WTC11 (cell line): ENCODE measurements around the gene HOXD10. TPM values are rescaled to one million over a fixed set of nuclear protein-coding genes. Genes with fewer than 3 reads are reported as not detected.

ENCODE experiments used
- ATAC-seq: fragments of 200-7000 bp; cut with Tn5 transposase; 2 replicates; pipeline ENCODE4 v1.10.0; 2021; ENCODE audit warnings: mild to moderate bottlenecking, moderate library complexity
- CTCF ChIA-PET: fragments of 300-600 bp; sonication (Branson Sonifier 250); formaldehyde crosslinking; loops from one replicate; lab custom pipeline; 2021; ENCODE audit warnings: antibody characterized with exemption; lab: Charles Lee
- POLR2A ChIA-PET: fragments of 350-600 bp; sonication (Branson Sonifier 250); formaldehyde crosslinking; loops from one replicate; lab custom pipeline; 2021; ENCODE audit warnings: antibody characterized with exemption; lab: Charles Lee
- DNase-seq: peaks from one replicate; pipeline ENCODE4 v3.0.0; 2021; ENCODE audit warnings: low spot score
- H3K27ac Mint-ChIP-seq: 2 replicates; pipeline ENCODE4 v1.8.0; 2021; ENCODE audit warnings: mixed read lengths
- H3K27me3 Mint-ChIP-seq: 2 replicates; pipeline ENCODE4 v1.8.0; 2021; ENCODE audit warnings: low read depth, mild to moderate bottlenecking, moderate library complexity, mixed read lengths
- H3K36me3 Mint-ChIP-seq: 2 replicates; pipeline ENCODE4 v1.8.0; 2021; ENCODE audit warnings: mixed read lengths
- H3K4me1 Mint-ChIP-seq: 2 replicates; pipeline ENCODE4 v1.8.0; 2022; ENCODE audit warnings: mixed read lengths
- H3K4me3 Mint-ChIP-seq: 2 replicates; pipeline ENCODE4 v1.8.0; 2021; ENCODE audit warnings: mild to moderate bottlenecking, moderate library complexity, mixed read lengths
- H3K9me3 Mint-ChIP-seq: 2 replicates; pipeline ENCODE4 v1.8.0; 2021; ENCODE audit warnings: mixed read lengths
- ATF2 ChIP-seq: sonication (generic); formaldehyde crosslinking; IDR thresholded peaks from 2 replicates; pipeline ENCODE4 v1.8.1; 2022; ENCODE audit warnings: low read depth, missing genetic modification reagents, borderline replicate concordance
- ATF3 ChIP-seq: sonication (generic); formaldehyde crosslinking; conservative IDR thresholded peaks from 2 replicates; pipeline ENCODE4 v1.8.1; 2022; ENCODE audit warnings: mild to moderate bottlenecking, missing genetic modification reagents
- CDX4 ChIP-seq: fragments of 250-450 bp; sonication (Bioruptor Pico); IDR thresholded peaks from 2 replicates; pipeline ENCODE4 v1.9.0; 2021; ENCODE audit warnings: moderate library complexity, mild to moderate bottlenecking, inconsistent platforms, borderline replicate concordance
- E2F1 ChIP-seq: sonication (generic); formaldehyde crosslinking; IDR thresholded peaks from 2 replicates; pipeline ENCODE4 v1.8.0; 2022; ENCODE audit warnings: mild to moderate bottlenecking, missing genetic modification reagents
- EMX1 ChIP-seq: fragments of 250-450 bp; sonication (Bioruptor Pico); IDR thresholded peaks from 2 replicates; pipeline ENCODE4 v1.8.0; 2021; ENCODE audit warnings: mild to moderate bottlenecking
- ESRRA ChIP-seq: sonication (generic); formaldehyde crosslinking; IDR thresholded peaks from 2 replicates; pipeline ENCODE4 v1.8.1; 2022; ENCODE audit warnings: mild to moderate bottlenecking, missing genetic modification reagents, borderline replicate concordance
- FOXJ3 ChIP-seq: sonication (generic); formaldehyde crosslinking; IDR thresholded peaks from 2 replicates; pipeline ENCODE4 v1.9.0; 2021; ENCODE audit warnings: missing genetic modification reagents, mild to moderate bottlenecking, borderline replicate concordance
- FOXP1 ChIP-seq: sonication (generic); formaldehyde crosslinking; IDR thresholded peaks from 2 replicates; pipeline ENCODE4 v1.8.0; 2022; ENCODE audit warnings: missing genetic modification reagents, mild to moderate bottlenecking, moderate library complexity, borderline replicate concordance
- JAZF1 ChIP-seq: fragments of 250-450 bp; sonication (Bioruptor Pico); IDR thresholded peaks from 2 replicates; pipeline ENCODE4 v1.9.0; 2021; ENCODE audit warnings: moderate library complexity, mild to moderate bottlenecking, inconsistent platforms
- JUN ChIP-seq: sonication (generic); formaldehyde crosslinking; IDR thresholded peaks from 2 replicates; pipeline ENCODE4 v1.8.0; 2023; ENCODE audit warnings: mild to moderate bottlenecking, missing genetic modification reagents
- NFATC4 ChIP-seq: fragments of 250-450 bp; sonication (Bioruptor Pico); IDR thresholded peaks from 2 replicates; pipeline ENCODE4 v1.9.0; 2021; ENCODE audit warnings: mild to moderate bottlenecking
- OVOL2 ChIP-seq: fragments of 250-450 bp; sonication (Bioruptor Pico); IDR thresholded peaks from 2 replicates; pipeline ENCODE4 v1.9.0; 2021; ENCODE audit warnings: mild to moderate bottlenecking, borderline replicate concordance
- RELA ChIP-seq: sonication (generic); formaldehyde crosslinking; IDR thresholded peaks from 2 replicates; pipeline ENCODE4 v1.8.1; 2022; ENCODE audit warnings: missing genetic modification reagents, mild to moderate bottlenecking, borderline replicate concordance
- SMAD3 ChIP-seq: sonication (generic); formaldehyde crosslinking; IDR thresholded peaks from 2 replicates; pipeline ENCODE4 v1.8.0; 2022; ENCODE audit warnings: missing genetic modification reagents, mild to moderate bottlenecking, borderline replicate concordance
- ZNF121 ChIP-seq: sonication (generic); formaldehyde crosslinking; IDR thresholded peaks from 2 replicates; pipeline ENCODE4 v1.8.0; 2023; ENCODE audit warnings: missing genetic modification reagents
- ZNF232 ChIP-seq: sonication (generic); formaldehyde crosslinking; IDR thresholded peaks from 2 replicates; pipeline ENCODE4 v1.8.0; 2022; ENCODE audit warnings: mild to moderate bottlenecking, missing genetic modification reagents
- ZNF263 ChIP-seq: sonication (generic); formaldehyde crosslinking; IDR thresholded peaks from 2 replicates; pipeline ENCODE4 v1.8.1; 2022; ENCODE audit warnings: low read depth, mild to moderate bottlenecking, moderate library complexity, missing genetic modification reagents
- ZNF671 ChIP-seq: fragments of 250-450 bp; sonication (Bioruptor Pico); IDR thresholded peaks from 2 replicates; pipeline ENCODE4 v1.8.0; 2021; ENCODE audit warnings: mild to moderate bottlenecking
- total RNA-seq: library from RNA; stranded (reverse); gene quantifications from 3 replicates; pipeline ENCODE4 v1.2.3, GENCODE V29; 2021
- TF ChIP-seq, protein P1 (sequence below): fragments of 250-450 bp; sonication (Bioruptor Pico); IDR thresholded peaks from 2 replicates; pipeline ENCODE4 v1.9.0; 2021; ENCODE audit warnings: mild to moderate bottlenecking, borderline replicate concordance
- TF ChIP-seq, protein P2 (sequence below): sonication (generic); formaldehyde crosslinking; IDR thresholded peaks from 2 replicates; pipeline ENCODE4 v1.8.1; 2023; ENCODE audit warnings: mild to moderate bottlenecking, missing genetic modification reagents, borderline replicate concordance

Gene HOXD10
- total RNA-seq, 1 experiment from 2014 or later: not detected

GRCh38 chr2:176107731-176108181, 8.8 kb upstream of the HOXD10 start:
- peaks cover 42% of the 10 kb centered on the region for H3K4me1 Mint-ChIP-seq
- no peak overlapping the region for H3K27ac Mint-ChIP-seq
- no peak for DNase-seq
- H3K4me3 Mint-ChIP-seq: no peak overlapping the region
- CTCF ChIA-PET: interaction anchor here (1.0 to 2.4 kb wide), 3 partner anchors 11 to 447 kb away, joined by 3 to 14 read pairs (median 3); no protein-coding TSS in a partner anchor
- H3K36me3 Mint-ChIP-seq: no peaks in the 10 kb centered on the region
- POLR2A ChIA-PET: no interaction called here
- peaks cover 98% of the 10 kb centered on the region for H3K27me3 Mint-ChIP-seq
- no peaks in the 10 kb centered on the region for H3K9me3 Mint-ChIP-seq
- TF ChIP-seq E2F1 (no peak), ZNF263 (CRISPR knock-in tag) (no peak), SMAD3 (CRISPR knock-in tag) (no peak), ESRRA (CRISPR knock-in tag) (no peak), OVOL2 (CRISPR knock-in tag) (no peak), EMX1 (CRISPR knock-in tag) (no peak), NFATC4 (CRISPR knock-in tag) (no peak), FOXJ3 (CRISPR knock-in tag) (no peak), ZNF232 (CRISPR knock-in tag) (no peak), ATF2 (no peak), ZNF671 (CRISPR knock-in tag) (no peak), ATF3 (CRISPR knock-in tag) (no peak), RELA (CRISPR knock-in tag) (no peak), JAZF1 (no peak), CDX4 (no peak), ZNF121 (no peak), JUN (CRISPR knock-in tag) (no peak), FOXP1 (no peak)
- TF ChIP-seq, protein P1, sequence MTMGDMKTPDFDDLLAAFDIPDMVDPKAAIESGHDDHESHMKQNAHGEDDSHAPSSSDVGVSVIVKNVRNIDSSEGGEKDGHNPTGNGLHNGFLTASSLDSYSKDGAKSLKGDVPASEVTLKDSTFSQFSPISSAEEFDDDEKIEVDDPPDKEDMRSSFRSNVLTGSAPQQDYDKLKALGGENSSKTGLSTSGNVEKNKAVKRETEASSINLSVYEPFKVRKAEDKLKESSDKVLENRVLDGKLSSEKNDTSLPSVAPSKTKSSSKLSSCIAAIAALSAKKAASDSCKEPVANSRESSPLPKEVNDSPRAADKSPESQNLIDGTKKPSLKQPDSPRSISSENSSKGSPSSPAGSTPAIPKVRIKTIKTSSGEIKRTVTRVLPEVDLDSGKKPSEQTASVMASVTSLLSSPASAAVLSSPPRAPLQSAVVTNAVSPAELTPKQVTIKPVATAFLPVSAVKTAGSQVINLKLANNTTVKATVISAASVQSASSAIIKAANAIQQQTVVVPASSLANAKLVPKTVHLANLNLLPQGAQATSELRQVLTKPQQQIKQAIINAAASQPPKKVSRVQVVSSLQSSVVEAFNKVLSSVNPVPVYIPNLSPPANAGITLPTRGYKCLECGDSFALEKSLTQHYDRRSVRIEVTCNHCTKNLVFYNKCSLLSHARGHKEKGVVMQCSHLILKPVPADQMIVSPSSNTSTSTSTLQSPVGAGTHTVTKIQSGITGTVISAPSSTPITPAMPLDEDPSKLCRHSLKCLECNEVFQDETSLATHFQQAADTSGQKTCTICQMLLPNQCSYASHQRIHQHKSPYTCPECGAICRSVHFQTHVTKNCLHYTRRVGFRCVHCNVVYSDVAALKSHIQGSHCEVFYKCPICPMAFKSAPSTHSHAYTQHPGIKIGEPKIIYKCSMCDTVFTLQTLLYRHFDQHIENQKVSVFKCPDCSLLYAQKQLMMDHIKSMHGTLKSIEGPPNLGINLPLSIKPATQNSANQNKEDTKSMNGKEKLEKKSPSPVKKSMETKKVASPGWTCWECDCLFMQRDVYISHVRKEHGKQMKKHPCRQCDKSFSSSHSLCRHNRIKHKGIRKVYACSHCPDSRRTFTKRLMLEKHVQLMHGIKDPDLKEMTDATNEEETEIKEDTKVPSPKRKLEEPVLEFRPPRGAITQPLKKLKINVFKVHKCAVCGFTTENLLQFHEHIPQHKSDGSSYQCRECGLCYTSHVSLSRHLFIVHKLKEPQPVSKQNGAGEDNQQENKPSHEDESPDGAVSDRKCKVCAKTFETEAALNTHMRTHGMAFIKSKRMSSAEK (CRISPR knock-in tag): no peak
- TF ChIP-seq, protein P2, sequence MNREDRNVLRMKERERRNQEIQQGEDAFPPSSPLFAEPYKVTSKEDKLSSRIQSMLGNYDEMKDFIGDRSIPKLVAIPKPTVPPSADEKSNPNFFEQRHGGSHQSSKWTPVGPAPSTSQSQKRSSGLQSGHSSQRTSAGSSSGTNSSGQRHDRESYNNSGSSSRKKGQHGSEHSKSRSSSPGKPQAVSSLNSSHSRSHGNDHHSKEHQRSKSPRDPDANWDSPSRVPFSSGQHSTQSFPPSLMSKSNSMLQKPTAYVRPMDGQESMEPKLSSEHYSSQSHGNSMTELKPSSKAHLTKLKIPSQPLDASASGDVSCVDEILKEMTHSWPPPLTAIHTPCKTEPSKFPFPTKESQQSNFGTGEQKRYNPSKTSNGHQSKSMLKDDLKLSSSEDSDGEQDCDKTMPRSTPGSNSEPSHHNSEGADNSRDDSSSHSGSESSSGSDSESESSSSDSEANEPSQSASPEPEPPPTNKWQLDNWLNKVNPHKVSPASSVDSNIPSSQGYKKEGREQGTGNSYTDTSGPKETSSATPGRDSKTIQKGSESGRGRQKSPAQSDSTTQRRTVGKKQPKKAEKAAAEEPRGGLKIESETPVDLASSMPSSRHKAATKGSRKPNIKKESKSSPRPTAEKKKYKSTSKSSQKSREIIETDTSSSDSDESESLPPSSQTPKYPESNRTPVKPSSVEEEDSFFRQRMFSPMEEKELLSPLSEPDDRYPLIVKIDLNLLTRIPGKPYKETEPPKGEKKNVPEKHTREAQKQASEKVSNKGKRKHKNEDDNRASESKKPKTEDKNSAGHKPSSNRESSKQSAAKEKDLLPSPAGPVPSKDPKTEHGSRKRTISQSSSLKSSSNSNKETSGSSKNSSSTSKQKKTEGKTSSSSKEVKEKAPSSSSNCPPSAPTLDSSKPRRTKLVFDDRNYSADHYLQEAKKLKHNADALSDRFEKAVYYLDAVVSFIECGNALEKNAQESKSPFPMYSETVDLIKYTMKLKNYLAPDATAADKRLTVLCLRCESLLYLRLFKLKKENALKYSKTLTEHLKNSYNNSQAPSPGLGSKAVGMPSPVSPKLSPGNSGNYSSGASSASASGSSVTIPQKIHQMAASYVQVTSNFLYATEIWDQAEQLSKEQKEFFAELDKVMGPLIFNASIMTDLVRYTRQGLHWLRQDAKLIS: no peak
- ATAC-seq: no peak
